K562 (cell line): ENCODE measurements around the gene ACOT7. TPM values are rescaled to one million over a fixed set of nuclear protein-coding genes. Genes with fewer than 3 reads are reported as not detected.
"Not testable (repeated sequence)": the region's sequence is repeated elsewhere in the genome, so short reads cannot be mapped to it uniquely, and the experiment has no call there.

ENCODE experiments used
- ATAC-seq: fragments of 200-7000 bp; cut with Tn5 transposase; 3 replicates; pipeline ENCODE4 v1.9.1; 2020; ENCODE audit warnings: moderate library complexity
- BruUV-seq: library from RNA; stranded (reverse); fragments of 400-500 nt; replicated peaks from 2 replicates; lab custom pipeline; 2021; lab: Mats Ljungman, UMichigan
- CTCF ChIA-PET: fragments of 300-600 bp; formaldehyde crosslinking; extraction: SDS; loops from one replicate; lab custom pipeline; 2021; ENCODE audit warnings: low intra/inter-chr PET ratio; lab: Yijun Ruan, JAX
- POLR2A ChIA-PET: fragments of 300-600, 350-650 bp; sonication (Branson Sonifier 250); formaldehyde crosslinking; extraction: SDS; loops from one replicate; lab custom pipeline; 2021; ENCODE audit warnings: antibody characterized with exemption, inconsistent platforms; lab: Yijun Ruan, JAX
- DNase-seq, 4 experiments: peaks; one replicate each; pipeline versions ENCODE4 v3.0.0 to v3.0.0-alpha.2; 2011 to 2018; ENCODE audit warnings: low spot score in 3 of 4, mixed read lengths in 3 of 4; ENCODE audit errors: extremely low read depth in 1 of 4
- FAIRE-seq: peaks from 2 replicates; lab custom pipeline; 2011; peaks lifted over from hg19 to GRCh38; lab: Jason Lieb, UNC
- H2AFZ ChIP-seq: 2 replicates; pipeline ENCODE4 v1.6.0; 2011; ENCODE audit warnings: low read depth, low read length, control low read depth, inconsistent platforms
- H3K27ac ChIP-seq: fragments of 200-600 bp; 3 replicates; pipeline ENCODE4 v1.8.0; 2011; ENCODE audit warnings: low read depth, mild to moderate bottlenecking, control low read depth, inconsistent platforms, low read length, moderate library complexity, mixed read lengths; ENCODE audit errors: extremely low read depth
- H3K27me3 ChIP-seq, 2 experiments: fragments of 300-600 bp in 1 of 2; 2 replicates in 1 of 2; 3 replicates in 1 of 2; pipeline versions ENCODE4 v1.6.0 to v1.8.0; 2011; ENCODE audit warnings: inconsistent platforms in 2 of 2, low read length in 2 of 2, mild to moderate bottlenecking in 1 of 2, mixed read lengths in 1 of 2, moderate library complexity in 1 of 2; ENCODE audit not compliant: control insufficient read depth in 2 of 2, insufficient read depth in 2 of 2
- H3K36me3 ChIP-seq: fragments of 300-600 bp; 3 replicates; pipeline ENCODE4 v1.8.0; 2011; ENCODE audit warnings: mild to moderate bottlenecking, low read length, inconsistent platforms; ENCODE audit not compliant: control insufficient read depth, insufficient read depth
- H3K4me1 ChIP-seq, 2 experiments: fragments of 200-600 bp in 1 of 2; replicated peaks in 1 of 2; 2 replicates in 1 of 2; 3 replicates in 1 of 2; pipeline versions ENCODE4 v1.5.1 to v1.8.0; 2011; ENCODE audit warnings: inconsistent platforms in 2 of 2, low read length in 2 of 2, mild to moderate bottlenecking in 1 of 2, mixed read lengths in 1 of 2, moderate library complexity in 1 of 2; ENCODE audit not compliant: control insufficient read depth in 2 of 2, insufficient read depth in 2 of 2
- H3K4me2 ChIP-seq: 2 replicates; pipeline ENCODE4 v1.6.1; 2011; ENCODE audit warnings: low read length, control low read depth, inconsistent platforms, mixed read lengths; ENCODE audit not compliant: insufficient read depth
- H3K4me3 ChIP-seq: fragments of 200-600 bp; sonication (generic), shearing (Covaris generic); 2 replicates; pipeline ENCODE4 v1.5.1; 2016; ENCODE audit warnings: control low read depth, inconsistent platforms
- H3K79me2 ChIP-seq: fragments of 200-600 bp; 3 replicates; pipeline ENCODE4 v1.8.0; 2011; ENCODE audit warnings: low read length, inconsistent platforms; ENCODE audit not compliant: control insufficient read depth, insufficient read depth
- H3K9ac ChIP-seq, 2 experiments: 2 replicates each; pipeline versions ENCODE4 v1.6.0 to v1.6.1; 2011; ENCODE audit warnings: low read depth in 2 of 2, low read length in 2 of 2, control low read depth in 1 of 2, inconsistent platforms in 1 of 2, mild to moderate bottlenecking in 1 of 2, mixed read lengths in 1 of 2; ENCODE audit not compliant: insufficient read depth in 1 of 2
- H3K9me1 ChIP-seq: one replicate; pipeline ENCODE4 v1.6.0; 2011; ENCODE audit warnings: inconsistent platforms, mild to moderate bottlenecking, low read length, moderate library complexity; ENCODE audit not compliant: control insufficient read depth, insufficient read depth
- H3K9me3 ChIP-seq: replicated peaks from 2 replicates; pipeline ENCODE4 v1.5.1; 2011; ENCODE audit warnings: low read depth, low read length, inconsistent platforms; ENCODE audit not compliant: control insufficient read depth, insufficient read depth
- H4K20me1 ChIP-seq: replicated peaks from 2 replicates; pipeline ENCODE4 v1.6.1; 2011; ENCODE audit warnings: low read length, inconsistent platforms, mixed read lengths; ENCODE audit not compliant: control insufficient read depth, insufficient read depth
- ARID1B ChIP-seq: fragments of 450-650 bp; IDR thresholded peaks from 2 replicates; pipeline ENCODE4 v1.6.1; 2016; ENCODE audit warnings: antibody characterized with exemption, mild to moderate bottlenecking, inconsistent platforms
- CCNT2 ChIP-seq: IDR thresholded peaks from 2 replicates; pipeline ENCODE4 v1.6.1; 2011; ENCODE audit warnings: borderline replicate concordance, low read depth, mild to moderate bottlenecking, moderate library complexity, mixed read lengths, low read length; ENCODE audit not compliant: insufficient read length; ENCODE audit errors: extremely low read depth
- EP300 ChIP-seq: IDR thresholded peaks from 2 replicates; pipeline ENCODE4 v1.6.1; 2012; ENCODE audit warnings: low read length, improper control_type of control experiment
- KDM1A ChIP-seq, 2 experiments: fragments of 450-650 bp; IDR thresholded peaks; 2 replicates each; pipeline ENCODE4 v1.6.1; 2016; ENCODE audit warnings: mild to moderate bottlenecking in 2 of 2
- MAZ ChIP-seq, 2 experiments: fragments of 450-650 bp in 1 of 2; sonication (generic) in 1 of 2; formaldehyde crosslinking; IDR thresholded peaks in 1 of 2; conservative IDR thresholded peaks in 1 of 2; 2 replicates each; pipeline versions ENCODE4 v1.4.0 to v1.5.0; 2020; ENCODE audit warnings: mild to moderate bottlenecking in 1 of 2, missing genetic modification reagents in 1 of 2
- MBD2 ChIP-seq: sonication (generic); IDR thresholded peaks from 2 replicates; pipeline ENCODE4 v1.6.1; 2016; ENCODE audit warnings: low read depth, borderline replicate concordance
- MTA3 ChIP-seq: fragments of 450-650 bp; formaldehyde crosslinking; IDR thresholded peaks from 2 replicates; pipeline ENCODE4 v1.6.1; 2017; ENCODE audit warnings: mild to moderate bottlenecking, borderline replicate concordance
- MYNN ChIP-seq, 2 experiments: sonication (generic); formaldehyde crosslinking in 1 of 2; IDR thresholded peaks; 2 replicates each; pipeline versions ENCODE4 v1.5.0 to v1.6.1; 2016 to 2020; ENCODE audit warnings: antibody characterized with exemption in 1 of 2, missing genetic modification reagents in 1 of 2
- ZBTB2 ChIP-seq: fragments of 450-650 bp; IDR thresholded peaks from 2 replicates; pipeline ENCODE4 v1.6.1; 2016; ENCODE audit warnings: antibody characterized with exemption
- ZFX ChIP-seq: sonication (generic); formaldehyde crosslinking; IDR thresholded peaks from 2 replicates; pipeline ENCODE4 v1.8.0; 2022; ENCODE audit warnings: mild to moderate bottlenecking, missing genetic modification reagents, moderate library complexity
- ZNF609 ChIP-seq: sonication (generic); formaldehyde crosslinking; IDR thresholded peaks from 2 replicates; pipeline ENCODE4 v1.8.1; 2023; ENCODE audit warnings: missing genetic modification reagents, mild to moderate bottlenecking, borderline replicate concordance
- WGBS: fragments of 100-300 bp; shearing (Covaris generic); methylation state at CpG from one replicate; pipeline ENCODE4 v1.1.6; 2016; ENCODE audit warnings: low coverage, mixed read lengths; ENCODE audit not compliant: insufficient coverage; ENCODE audit errors: missing lambda C conversion rate; 5-methylcytosine and 5-hydroxymethylcytosine counted together
- in situ Hi-C: fragments of 300-500 bp; cut with MboI; formaldehyde crosslinking; loops from 4 replicates; pipeline ENCODE4 v1.15.0; 2018; ENCODE audit warnings: inconsistent platforms, mixed read lengths
- intact Hi-C: fragments of 100-400 bp; cut with micrococcal nuclease; formaldehyde crosslinking; loops from 2 replicates; pipeline ENCODE4 v1.14.2; 2022
- polyA plus RNA-seq, 8 experiments: library from polyadenylated mRNA; depleted of rRNA in 4 of 8; stranded (reverse) in 5 of 8; unstranded in 3 of 8; fragments of >200 nt; fragmentation: Nextera tagmentation in 2 of 8; fragmentation: Illumina TruSeq in 1 of 8; extraction: Ambion mirVana in 2 of 8; extraction: Trizol in 1 of 8; gene quantifications; 2 replicates each; pipeline versions ENCODE4 v1.2.1 to v1.2.3, GENCODE V29; 2011 to 2014; ENCODE audit warnings: inconsistent platforms in 1 of 8, missing spikeins in 1 of 8
- total RNA-seq, 7 experiments: library from RNA; depleted of rRNA in 6 of 7; stranded (reverse); fragments of >200 nt in 6 of 7; fragmentation: Illumina TruSeq in 2 of 7; extraction: Trizol in 2 of 7; gene quantifications; 2 replicates each; pipeline versions ENCODE4 v1.2.1 to v1.2.3, GENCODE V29; 2011 to 2021; ENCODE audit warnings: low replicate concordance in 1 of 7
- TF ChIP-seq, protein P1 (sequence below): fragments of 200-800 bp; sonication (Bioruptor generic); IDR thresholded peaks from 2 replicates; pipeline ENCODE4 v1.6.1; 2017; ENCODE audit warnings: missing genetic modification characterization, missing compliant biosample characterization

The ACOT7 gene
- total and polyA plus RNA-seq, 9 of the 15 experiments (the other 6 are each of a cell fraction or from before 2014, with no cell fraction given) = 7.0 to 92.6 (median 37.2) TPM

DNA sequence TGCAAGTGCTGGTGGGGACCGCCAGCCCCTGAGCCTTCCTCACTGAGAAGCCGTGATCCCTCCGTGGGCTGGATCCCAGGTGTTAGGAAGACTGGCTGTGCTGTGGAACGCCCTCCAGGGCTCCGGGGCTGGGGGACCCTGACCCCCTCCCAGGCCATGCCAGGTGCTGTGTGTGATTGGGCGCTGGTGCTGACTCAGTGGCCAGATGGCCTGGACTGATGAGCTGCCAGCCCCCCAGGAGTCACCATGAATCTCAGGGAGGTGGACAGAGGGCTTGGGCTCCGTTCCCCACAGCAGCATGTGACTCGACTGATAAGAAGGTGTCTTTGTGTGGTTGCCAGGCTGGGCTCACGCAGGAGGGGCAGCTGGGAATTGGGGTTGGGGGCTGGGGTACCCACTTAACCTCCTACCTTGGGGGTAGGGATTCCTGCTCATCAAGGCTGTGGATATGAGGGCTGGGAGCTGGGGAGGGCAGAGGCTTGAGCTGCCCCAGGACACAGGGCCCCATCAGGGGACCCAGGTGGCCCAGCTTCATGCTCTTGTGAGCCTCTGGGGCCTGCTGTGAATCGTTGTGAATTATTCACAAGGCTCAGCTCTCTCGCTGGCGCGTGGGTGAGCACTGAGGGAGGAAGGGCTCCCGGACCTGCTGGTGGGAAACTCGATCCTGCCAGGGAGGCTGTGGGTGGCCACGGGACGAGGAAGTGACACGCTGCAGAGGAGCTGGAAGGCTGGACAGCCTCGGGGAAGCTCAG is 36.3 kb upstream of the ACOT7 start:
- Histone ChIP-seq H3K4me2 (peak overlapping the region; percentile 20; the same call in 1 of the 2 replicates), H3K27me3 (peaks cover 5 to 42% of the 10 kb centered on the region in 2 experiments; a peak in 4 of 5 replicates), H3K9ac (peak overlapping the region in 1 of 2 experiments; percentile 82; a peak in 2 of 4 replicates), H3K4me1 (peaks cover 36 to 64% of the 10 kb centered on the region in 2 experiments; a peak in 4 of 5 replicates), H4K20me1 (peaks cover 33% of the 10 kb centered on the region)
- FAIRE-seq (peak; percentile 87), DNase-seq (peak; percentile 58 to 83 (median 78)), ATAC-seq (peak; percentile 42)
- H3K79me2 ChIP-seq; BruUV-seq; H2AFZ ChIP-seq; H3K27ac ChIP-seq; in situ Hi-C loops; H3K9me3 ChIP-seq; intact Hi-C loops; H3K4me3 ChIP-seq; H3K36me3 ChIP-seq; H3K9me1 ChIP-seq; TF ChIP-seq MYNN (CRISPR knock-in tag; IDR thresholded peaks at IDR 0.05): not testable (repeated sequence)
- POLR2A ChIA-PET = interaction anchor here (0.5 to 1.0 kb wide), 4 partner anchors 209 to 726 kb away, joined by 3 to 5 read pairs (median 3); partner anchors contain the start of gene DNAJC11
- CTCF ChIA-PET = interaction anchor here (0.7 kb wide), 1 partner anchor 63 kb away, joined by 3 read pairs; no protein-coding TSS in a partner anchor
- WGBS = under 1% methylated on average over 19 of the region's 19 CpGs
- peak in 1 of 2 experiments; percentile 88 for TF ChIP-seq KDM1A (IDR thresholded peaks at IDR 0.05)
- peak; percentile 64 to 77; a peak in 3 of 4 replicates for TF ChIP-seq MAZ (CRISPR knock-in tag; conservative IDR thresholded peaks at IDR 0.05 in 1 of 2, IDR thresholded peaks at IDR 0.05 in 1 of 2)
- peak; percentile 27; the same call in 1 of the 2 replicates for TF ChIP-seq ZFX (CRISPR knock-in tag)
- TF ChIP-seq MBD2 = peak; percentile 39; the same call in 1 of the 2 replicates
- peak; percentile 83; the same call in 1 of the 2 replicates for TF ChIP-seq ZNF609 (CRISPR knock-in tag)
- TF ChIP-seq, protein P1, sequence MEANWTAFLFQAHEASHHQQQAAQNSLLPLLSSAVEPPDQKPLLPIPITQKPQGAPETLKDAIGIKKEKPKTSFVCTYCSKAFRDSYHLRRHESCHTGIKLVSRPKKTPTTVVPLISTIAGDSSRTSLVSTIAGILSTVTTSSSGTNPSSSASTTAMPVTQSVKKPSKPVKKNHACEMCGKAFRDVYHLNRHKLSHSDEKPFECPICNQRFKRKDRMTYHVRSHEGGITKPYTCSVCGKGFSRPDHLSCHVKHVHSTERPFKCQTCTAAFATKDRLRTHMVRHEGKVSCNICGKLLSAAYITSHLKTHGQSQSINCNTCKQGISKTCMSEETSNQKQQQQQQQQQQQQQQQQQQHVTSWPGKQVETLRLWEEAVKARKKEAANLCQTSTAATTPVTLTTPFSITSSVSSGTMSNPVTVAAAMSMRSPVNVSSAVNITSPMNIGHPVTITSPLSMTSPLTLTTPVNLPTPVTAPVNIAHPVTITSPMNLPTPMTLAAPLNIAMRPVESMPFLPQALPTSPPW (CRISPR knock-in tag) = peak; percentile 73
- TF ChIP-seq ARID1B = peak; percentile 97
- TF ChIP-seq ZBTB2 = peak; percentile 42; the same call in 1 of the 2 replicates
- TF ChIP-seq MTA3 = 0 out of 2 replicates have a peak, but pooled peaks have one; percentile 51
- peak; percentile 73; the same call in 1 of the 2 replicates for TF ChIP-seq MYNN (IDR thresholded peaks at IDR 0.05)
- peak; percentile 59 for TF ChIP-seq EP300
- peak; percentile 88 for TF ChIP-seq CCNT2
